ENCODE results near the gene CD300E. TPM values are rescaled to one million over a fixed set of nuclear protein-coding genes. Genes with fewer than 3 reads are reported as not detected.

The CD300E gene
- total and polyA plus RNA-seq, 2 of the 4 experiments (the other 2 are of a cell fraction), result not detected

DNA sequence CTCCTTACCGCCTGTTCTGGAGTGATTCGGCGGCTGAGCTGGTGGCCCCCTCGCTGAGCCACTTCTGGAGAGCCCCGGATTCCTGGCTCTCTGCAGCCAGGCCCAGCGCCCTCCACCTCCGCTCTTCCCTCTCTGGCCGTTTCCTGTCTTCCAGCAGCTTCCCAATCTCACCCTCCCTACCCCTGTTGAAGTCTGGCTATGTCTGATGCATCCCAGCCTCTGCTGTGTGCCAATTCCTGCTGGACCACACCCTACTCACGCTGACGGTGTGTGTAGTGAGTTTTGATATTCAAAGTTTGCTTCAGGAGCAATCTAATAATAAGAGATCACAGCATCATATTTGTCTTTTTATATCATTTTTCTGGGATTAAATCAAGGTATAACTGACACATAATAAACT is 40.9 kb downstream of the CD300E start:
- no peak overlapping the region for H3K4me2 ChIP-seq (ENCODE audit: low read depth, low read length)
- H2AK9ac ChIP-seq (replicated peaks; ENCODE audit: low read depth, low read length, poor library complexity), result no peak overlapping the region
- 85% methylated on average over 3 of the region's 10 CpGs; no CpG with 5 or more reads in 1 of the 2 experiments for WGBS, 2 experiments (ENCODE audit: extremely low coverage in 2 of 2, insufficient read length in 1 of 2)
- H3K9ac ChIP-seq (ENCODE audit: low read depth, low read length), result no peak overlapping the region
- intact Hi-C loops (cut with micrococcal nuclease) (no loop called here), in situ Hi-C loops (cut with MboI; ENCODE audit: low sequenced_read_pairs) (no loop called here), dilution Hi-C loops (cut with HindIII; ENCODE audit: low sequenced_read_pairs, unreplicated experiment) (no loop called here)
- no peak overlapping the region for H3K27ac ChIP-seq (ENCODE audit: insufficient read depth, low read length)
- no peak overlapping the region for H2BK15ac ChIP-seq (ENCODE audit: low read depth, low read length)
- no peak overlapping the region for H3K4ac ChIP-seq (ENCODE audit: low read depth, low read length)
- H4K91ac ChIP-seq (ENCODE audit: insufficient read depth, low read depth, low read length), result no peak overlapping the region
- ATAC-seq (ENCODE audit: low read depth) (no peak), DNase-seq (no peak)
- H2BK120ac ChIP-seq (ENCODE audit: low read depth, low read length), result no peak overlapping the region
- H4K20me1 ChIP-seq (ENCODE audit: insufficient read depth, low read length), result no peaks in the 10 kb centered on the region
- H2BK5ac ChIP-seq (ENCODE audit: low read depth, low read length, poor library complexity, severe bottlenecking), result no peak overlapping the region
- H3K14ac ChIP-seq (replicated peaks; ENCODE audit: low read depth, low read length), result no peak overlapping the region
- no peak overlapping the region for H2AK5ac ChIP-seq (ENCODE audit: low read depth, low read length)
- no peaks in the 10 kb centered on the region for H3K9me1 ChIP-seq (ENCODE audit: insufficient read depth, low read length)
- no peaks in the 10 kb centered on the region for H3K4me1 ChIP-seq (ENCODE audit: control insufficient read depth, insufficient read depth, low read length)
- H3K9me3 ChIP-seq (ENCODE audit: control insufficient read depth, insufficient read depth, low read length), result peaks cover 20% of the 10 kb centered on the region
- no peak overlapping the region for H3K56ac ChIP-seq (ENCODE audit: extremely low read depth, insufficient read depth, low read length)
- CTCF ChIA-PET, result no interaction called here
- H2AFZ ChIP-seq (replicated peaks; ENCODE audit: low read length, poor library complexity), result no peak overlapping the region
- no peak overlapping the region for H4K5ac ChIP-seq (ENCODE audit: low read depth, low read length)
- no peak overlapping the region for H3K23ac ChIP-seq (ENCODE audit: low read depth, low read length)
- no peak overlapping the region for H2BK20ac ChIP-seq (ENCODE audit: low read depth, low read length)
- TF ChIP-seq, protein P1, sequence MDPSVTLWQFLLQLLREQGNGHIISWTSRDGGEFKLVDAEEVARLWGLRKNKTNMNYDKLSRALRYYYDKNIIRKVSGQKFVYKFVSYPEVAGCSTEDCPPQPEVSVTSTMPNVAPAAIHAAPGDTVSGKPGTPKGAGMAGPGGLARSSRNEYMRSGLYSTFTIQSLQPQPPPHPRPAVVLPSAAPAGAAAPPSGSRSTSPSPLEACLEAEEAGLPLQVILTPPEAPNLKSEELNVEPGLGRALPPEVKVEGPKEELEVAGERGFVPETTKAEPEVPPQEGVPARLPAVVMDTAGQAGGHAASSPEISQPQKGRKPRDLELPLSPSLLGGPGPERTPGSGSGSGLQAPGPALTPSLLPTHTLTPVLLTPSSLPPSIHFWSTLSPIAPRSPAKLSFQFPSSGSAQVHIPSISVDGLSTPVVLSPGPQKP (IDR thresholded peaks at IDR 0.05; ENCODE audit: borderline replicate concordance, low read depth, low read length), result no peak
- TF ChIP-seq, protein P2, sequence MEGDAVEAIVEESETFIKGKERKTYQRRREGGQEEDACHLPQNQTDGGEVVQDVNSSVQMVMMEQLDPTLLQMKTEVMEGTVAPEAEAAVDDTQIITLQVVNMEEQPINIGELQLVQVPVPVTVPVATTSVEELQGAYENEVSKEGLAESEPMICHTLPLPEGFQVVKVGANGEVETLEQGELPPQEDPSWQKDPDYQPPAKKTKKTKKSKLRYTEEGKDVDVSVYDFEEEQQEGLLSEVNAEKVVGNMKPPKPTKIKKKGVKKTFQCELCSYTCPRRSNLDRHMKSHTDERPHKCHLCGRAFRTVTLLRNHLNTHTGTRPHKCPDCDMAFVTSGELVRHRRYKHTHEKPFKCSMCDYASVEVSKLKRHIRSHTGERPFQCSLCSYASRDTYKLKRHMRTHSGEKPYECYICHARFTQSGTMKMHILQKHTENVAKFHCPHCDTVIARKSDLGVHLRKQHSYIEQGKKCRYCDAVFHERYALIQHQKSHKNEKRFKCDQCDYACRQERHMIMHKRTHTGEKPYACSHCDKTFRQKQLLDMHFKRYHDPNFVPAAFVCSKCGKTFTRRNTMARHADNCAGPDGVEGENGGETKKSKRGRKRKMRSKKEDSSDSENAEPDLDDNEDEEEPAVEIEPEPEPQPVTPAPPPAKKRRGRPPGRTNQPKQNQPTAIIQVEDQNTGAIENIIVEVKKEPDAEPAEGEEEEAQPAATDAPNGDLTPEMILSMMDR (conservative IDR thresholded peaks at IDR 0.05; ENCODE audit: low read depth, low read length), result no peak
- TF ChIP-seq FOS (IDR thresholded peaks at IDR 0.05; ENCODE audit: low read depth, low read length) (no peak), MXI1 (IDR thresholded peaks at IDR 0.05; ENCODE audit: borderline replicate concordance, low read depth, low read length) (no peak), SMC3 (IDR thresholded peaks at IDR 0.05; ENCODE audit: low read depth, low read length) (no peak), MAFK (IDR thresholded peaks at IDR 0.05; ENCODE audit: low read depth, low read length) (no peak), CEBPB (IDR thresholded peaks at IDR 0.05; ENCODE audit: low read depth, low read length) (no peak), RAD21 (IDR thresholded peaks at IDR 0.05; ENCODE audit: low read length) (no peak), RCOR1 (IDR thresholded peaks at IDR 0.05; ENCODE audit: insufficient replicate concordance, low read length) (no peak), BHLHE40 (IDR thresholded peaks at IDR 0.05; ENCODE audit: low read depth, low read length) (no peak), MAZ (IDR thresholded peaks at IDR 0.05; ENCODE audit: borderline replicate concordance, low read depth, low read length) (no peak)
- H3K27me3 ChIP-seq (ENCODE audit: control insufficient read depth, insufficient read depth, low read length), result no peaks in the 10 kb centered on the region
- POLR2A ChIA-PET (ENCODE audit: unreplicated experiment), result no interaction called here
- no peaks in the 10 kb centered on the region for H3K79me1 ChIP-seq (ENCODE audit: low read depth in 1 of 2, low read length in 2 of 2)
- no peak overlapping the region for H4K8ac ChIP-seq (ENCODE audit: low read depth in 2 of 2, low read length in 2 of 2)
- no peak overlapping the region for H3K18ac ChIP-seq (ENCODE audit: low read depth, low read length)
- BruUV-seq (replicated peaks), result no TSS peak
- H3K4me3 ChIP-seq (ENCODE audit: insufficient read depth, low read depth, low read length), result no peak overlapping the region
- H3K36me3 ChIP-seq (ENCODE audit: control insufficient read depth, insufficient read depth, low read length), result no peaks in the 10 kb centered on the region
